Femur (tissue), 1 donor: Measurements from ENCODE around the gene CD2BP2.
"Not testable (repeated sequence)": the region's sequence is repeated elsewhere in the genome, so short reads cannot be mapped to it uniquely, and the experiment has no call there.

ENCODE experiments used
- DNase-seq: peaks from one replicate; pipeline ENCODE4 v3.0.0-alpha.2; 2017

Gene CD2BP2

GRCh38 chr16:30358990-30359870, 4.1 kb upstream of the CD2BP2 start:
- no peak for DNase-seq

GRCh38 chr16:30358577-30358936, 3.4 kb upstream of the CD2BP2 start:
- no peak for DNase-seq

GRCh38 chr16:30357715-30358576, 2.8 kb upstream of the CD2BP2 start:
- no peak for DNase-seq

GRCh38 chr16:30357085-30357714, 2.1 kb upstream of the CD2BP2 start:
- DNase-seq = no peak

GRCh38 chr16:30356401-30357084, 1.4 kb upstream of the CD2BP2 start:
- DNase-seq = peak; percentile 64

GRCh38 chr16:30355954-30356308, 823 bp upstream of the CD2BP2 start:
- peak; percentile 36 for DNase-seq

GRCh38 chr16:30354423-30355143, 525 bp downstream of the CD2BP2 start:
- DNase-seq = no peak

- DNase-seq = no peak
These were observed 1.5 kb downstream of the CD2BP2 start for GRCh38 chr16:30353438-30354129.

GRCh38 chr16:30352488-30353401, 2.4 kb downstream of the CD2BP2 start:
- DNase-seq = no peak

GRCh38 chr16:30351586-30352419, 3.3 kb downstream of the CD2BP2 start:
- DNase-seq = peak; percentile 70

- DNase-seq = no peak
These were observed 4.1 kb downstream of the CD2BP2 start for GRCh38 chr16:30351001-30351441.

GRCh38 chr16:30350134-30350871, 4.8 kb downstream of the CD2BP2 start:
- DNase-seq = no peak

- DNase-seq = no peak
These were observed 5.4 kb downstream of the CD2BP2 start for GRCh38 chr16:30349675-30350074.

- no peak for DNase-seq
These were observed 6.2 kb downstream of the CD2BP2 start for GRCh38 chr16:30348929-30349328.

- DNase-seq = no peak
These were observed 7.0 kb downstream of the CD2BP2 start for GRCh38 chr16:30348113-30348512.

- DNase-seq = no peak
These were observed 8.8 kb downstream of the CD2BP2 start for GRCh38 chr16:30346286-30346685.

GRCh38 chr16:30343491-30343820, 11.7 kb downstream of the CD2BP2 start:
- DNase-seq = not testable (repeated sequence)

GRCh38 chr16:30342751-30343490, 12.2 kb downstream of the CD2BP2 start:
- no peak for DNase-seq
